ENCODE data around the gene STK17A.
"Not testable (repeated sequence)": the region's sequence is repeated elsewhere in the genome, so short reads cannot be mapped to it uniquely, and the experiment has no call there.

STK17A gene

GRCh38 chr7:43602256-43602655 is 19.3 kb downstream of the STK17A start:
- DNase-seq = no peak

- DNase-seq = no peak
Observed at GRCh38 chr7:43604251-43604650, 21.3 kb downstream of the STK17A start.

DNA sequence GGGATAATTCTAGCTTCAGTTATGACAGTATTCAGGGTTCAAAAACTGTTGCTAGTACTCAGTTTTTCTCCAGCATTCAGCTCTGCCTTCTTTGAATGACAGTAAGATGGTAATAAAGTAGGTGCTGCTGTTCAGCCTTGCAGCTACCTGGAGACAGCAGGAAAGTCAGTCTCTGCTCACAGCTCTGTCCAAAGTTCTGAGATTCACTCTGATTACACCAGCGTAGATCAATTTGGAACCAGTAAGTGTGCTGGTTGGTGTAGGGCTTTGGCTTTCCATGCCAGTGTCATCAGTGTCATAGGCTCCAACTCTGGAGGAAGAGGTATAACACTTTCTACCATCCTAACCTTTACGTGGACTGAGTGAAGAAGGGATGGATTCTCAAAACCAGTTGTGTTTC is 26.2 kb downstream of the STK17A start:
- no peak for DNase-seq

DNA sequence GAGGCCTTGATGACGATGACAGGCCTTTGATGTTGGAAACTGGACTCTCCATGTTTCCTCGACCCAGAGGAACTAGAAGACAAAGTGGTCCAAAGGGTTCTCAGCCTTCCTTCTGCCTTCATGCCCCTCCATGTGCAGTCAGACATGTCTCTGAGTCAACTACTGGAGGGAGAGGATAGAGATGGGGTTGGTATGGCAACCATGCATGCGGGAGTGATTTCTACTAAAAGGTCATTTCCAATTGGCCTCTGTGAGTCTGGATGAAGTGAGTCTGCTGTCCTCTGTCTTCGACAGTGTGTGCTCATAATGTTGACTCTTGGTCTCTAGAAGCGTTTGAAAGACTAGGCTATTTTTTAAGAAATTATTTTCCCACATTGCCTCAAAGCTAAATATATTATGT is 29.2 kb downstream of the STK17A start:
- DNase-seq = no peak

DNA sequence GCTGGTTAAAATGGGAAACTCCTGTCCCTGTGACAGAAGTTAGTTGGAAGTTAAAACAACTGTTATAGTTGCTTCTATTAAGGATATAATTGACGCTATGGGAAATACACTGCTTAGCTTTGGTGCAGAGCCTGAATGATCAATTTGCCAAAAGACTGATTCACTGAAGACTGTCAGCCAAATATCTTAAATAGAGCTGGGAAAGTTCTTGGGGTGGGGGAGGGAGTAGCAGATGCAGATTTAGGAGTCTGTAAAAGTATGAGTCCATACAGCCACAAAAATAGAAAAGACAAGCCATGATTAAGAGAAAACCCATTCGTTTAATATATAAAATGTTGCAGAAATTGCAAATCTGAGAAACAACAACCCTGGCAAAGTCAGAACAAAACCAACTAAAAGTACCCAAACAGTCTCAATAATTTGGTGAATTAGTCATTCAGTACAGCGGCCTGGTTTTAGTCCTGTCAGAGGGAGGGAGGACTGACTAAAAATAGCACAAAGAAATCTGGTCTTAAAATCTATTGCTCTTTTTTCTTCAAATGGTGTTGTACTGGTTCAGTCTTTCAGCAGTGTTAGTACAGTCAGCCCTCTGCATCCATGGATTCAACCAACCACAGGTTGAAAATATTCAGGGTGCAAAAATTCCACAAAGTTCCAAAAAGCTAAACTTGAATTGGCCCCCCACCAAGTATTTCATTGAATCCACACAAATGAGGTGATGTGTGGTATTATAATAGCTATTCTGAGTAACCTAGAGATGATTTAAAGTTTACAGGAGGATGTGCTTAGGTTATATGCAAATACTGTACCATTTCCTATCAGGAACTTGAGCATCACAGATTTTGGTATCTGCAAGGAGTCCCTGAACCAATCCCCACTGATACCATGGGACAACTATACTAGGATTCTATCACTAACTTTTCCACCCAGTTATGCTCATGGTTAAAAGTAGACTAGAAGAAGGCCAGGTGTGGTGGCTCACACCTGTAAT is 30.0 kb downstream of the STK17A start:
- no peak for DNase-seq

DNA sequence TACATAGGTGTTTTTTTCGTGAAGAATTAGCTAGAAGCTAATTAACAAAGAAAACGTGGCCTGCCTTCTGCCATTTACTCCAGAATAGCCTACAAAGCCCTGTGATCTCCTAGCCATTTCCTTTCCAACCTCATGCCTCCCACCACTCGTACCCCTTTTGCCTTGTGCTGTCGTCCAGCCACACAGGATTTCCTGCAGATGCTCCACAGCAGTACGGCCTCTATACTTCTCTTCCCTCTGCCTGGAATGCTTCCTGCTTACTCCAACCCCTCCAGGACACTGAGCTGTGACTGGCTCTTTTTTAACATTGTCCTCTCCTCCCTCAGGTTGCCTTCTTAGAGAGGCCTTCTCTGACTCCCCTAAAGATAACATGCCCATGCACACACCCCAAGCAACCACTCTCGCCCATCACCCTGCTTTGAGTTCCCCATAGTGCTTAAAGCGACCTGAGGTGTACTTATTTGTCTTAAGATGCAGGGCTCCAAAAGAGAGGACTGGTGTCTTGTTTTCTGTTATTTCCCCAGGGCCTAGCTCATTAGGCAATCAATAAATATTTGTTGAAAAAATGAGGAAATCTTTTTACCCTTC is 32.7 kb downstream of the STK17A start:
- no peak for DNase-seq

- DNase-seq = no peak
Observed at GRCh38 chr7:43616977-43617376, 34.1 kb downstream of the STK17A start.

- DNase-seq = no peak
Observed at GRCh38 chr7:43618073-43618472, 35.2 kb downstream of the STK17A start.

DNA sequence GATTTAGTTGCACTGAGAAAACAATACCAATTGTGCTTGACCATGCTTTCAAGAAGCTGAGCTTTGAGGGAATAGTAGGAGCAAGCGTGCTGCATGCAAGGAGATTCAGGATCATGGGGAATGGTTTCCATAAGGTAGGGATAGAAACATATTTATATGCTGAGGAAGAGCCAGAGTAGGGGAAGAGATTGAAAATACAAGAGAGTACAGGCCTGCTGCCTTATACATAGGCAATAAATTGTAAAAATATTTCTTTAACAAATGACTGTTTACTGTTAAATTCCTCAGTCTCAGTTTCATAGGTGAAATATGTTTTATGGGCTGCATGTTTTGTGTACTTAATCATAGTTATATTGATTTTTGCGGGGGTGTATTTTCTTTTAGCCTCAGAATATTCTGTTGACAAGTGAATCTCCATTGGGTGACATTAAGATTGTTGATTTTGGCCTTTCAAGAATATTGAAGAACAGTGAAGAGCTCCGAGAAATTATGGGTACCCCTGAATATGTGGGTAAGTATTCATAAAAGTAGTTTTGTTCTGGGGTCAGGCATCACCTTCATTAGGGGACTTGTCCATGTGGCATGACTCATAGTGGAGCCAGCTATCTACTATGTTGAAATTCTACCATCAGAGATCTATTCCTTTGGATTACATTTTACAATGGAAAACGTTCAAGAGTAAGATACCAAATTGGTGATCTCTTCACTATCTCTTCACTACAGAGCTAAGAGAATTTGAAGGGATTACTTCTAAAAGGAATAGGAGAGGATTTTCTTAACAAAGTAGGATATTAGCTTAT is 36.5 kb downstream of the STK17A start:
- no peak for DNase-seq

GRCh38 chr7:43621729-43622448 is 39.0 kb downstream of the STK17A start:
- no peak for DNase-seq

GRCh38 chr7:43624156-43624555 is 41.2 kb downstream of the STK17A start:
- DNase-seq = no peak

- DNase-seq = no peak
Observed at GRCh38 chr7:43625453-43625852, 42.5 kb downstream of the STK17A start.

DNA sequence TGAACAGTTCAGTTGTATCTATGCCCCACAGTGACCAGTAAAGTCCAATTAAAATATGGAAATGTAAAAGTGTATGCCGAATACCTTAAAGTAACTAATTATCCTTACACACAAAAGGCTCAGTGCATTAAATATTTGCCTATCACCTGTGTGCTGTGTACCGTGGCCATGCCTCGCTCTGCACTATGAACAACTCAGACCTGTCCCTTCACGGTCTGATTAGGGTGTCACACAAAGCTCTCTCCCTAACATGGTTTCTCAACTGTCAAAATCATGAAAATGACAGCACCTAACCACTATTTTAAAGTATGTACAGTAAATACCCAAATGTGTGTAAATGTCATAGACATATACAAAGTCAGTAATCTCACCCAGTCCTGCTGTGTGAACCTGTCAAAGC is 43.1 kb downstream of the STK17A start:
- DNase-seq = no peak

DNA sequence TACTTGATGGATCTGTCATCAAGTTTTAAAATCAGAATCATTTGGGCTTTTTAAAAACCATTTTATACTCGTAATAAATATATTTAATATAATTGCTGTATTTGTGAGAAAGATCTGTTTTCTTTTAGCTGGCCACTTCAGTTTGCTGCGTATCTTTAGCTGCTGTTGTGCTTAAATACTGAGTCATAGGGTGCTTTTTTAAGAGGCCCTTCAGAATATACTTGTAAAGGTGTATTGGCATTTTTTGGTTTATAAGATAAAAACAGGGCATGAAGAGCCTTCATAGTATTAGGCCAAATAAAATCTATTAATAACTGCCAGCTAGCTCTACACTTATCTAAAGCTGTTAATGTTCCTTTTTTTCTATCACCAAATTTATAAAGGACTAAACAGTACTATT is 43.8 kb downstream of the STK17A start:
- DNase-seq = no peak

DNA sequence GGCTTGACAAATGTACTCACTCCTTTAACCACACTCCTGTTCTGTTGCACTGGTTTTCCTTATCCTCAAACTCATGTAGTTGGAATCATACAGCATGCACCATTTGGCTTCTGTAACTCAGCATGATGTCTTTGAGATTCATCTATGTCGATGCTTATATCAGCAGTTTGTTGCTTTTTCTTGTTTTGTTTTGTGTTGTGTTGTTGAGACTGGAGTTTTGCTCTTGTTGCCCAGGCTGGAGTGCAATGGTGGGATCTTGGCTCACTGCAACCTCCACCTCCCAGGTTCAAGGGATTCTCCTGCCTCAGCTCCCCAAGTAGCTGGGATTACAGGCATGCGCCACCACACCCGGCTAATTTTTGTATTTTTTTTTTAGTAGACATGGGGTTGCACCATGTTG is 44.9 kb downstream of the STK17A start:
- DNase-seq = not testable (repeated sequence)

- no peak for DNase-seq
Observed at GRCh38 chr7:43628431-43628830, 45.5 kb downstream of the STK17A start.

DNA sequence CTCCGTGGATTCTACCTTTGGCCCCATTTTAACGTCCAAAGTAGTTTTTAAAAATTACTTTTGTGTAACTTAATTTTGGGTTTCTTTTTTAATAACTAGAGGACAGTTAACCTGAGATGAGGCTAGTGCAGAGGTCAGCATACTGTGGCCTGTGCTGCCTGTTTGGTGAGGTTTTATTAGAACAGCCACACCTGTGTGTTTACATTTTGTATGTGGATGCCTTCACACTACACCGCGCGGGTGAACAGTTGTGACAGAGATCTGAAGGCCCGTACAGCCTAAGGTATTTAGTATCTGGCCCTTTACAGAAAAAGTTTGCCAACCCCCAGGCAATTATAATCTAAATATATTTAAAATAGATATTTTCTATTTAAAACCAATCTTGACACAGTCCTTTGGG is 46.9 kb downstream of the STK17A start:
- DNase-seq = no peak

DNA sequence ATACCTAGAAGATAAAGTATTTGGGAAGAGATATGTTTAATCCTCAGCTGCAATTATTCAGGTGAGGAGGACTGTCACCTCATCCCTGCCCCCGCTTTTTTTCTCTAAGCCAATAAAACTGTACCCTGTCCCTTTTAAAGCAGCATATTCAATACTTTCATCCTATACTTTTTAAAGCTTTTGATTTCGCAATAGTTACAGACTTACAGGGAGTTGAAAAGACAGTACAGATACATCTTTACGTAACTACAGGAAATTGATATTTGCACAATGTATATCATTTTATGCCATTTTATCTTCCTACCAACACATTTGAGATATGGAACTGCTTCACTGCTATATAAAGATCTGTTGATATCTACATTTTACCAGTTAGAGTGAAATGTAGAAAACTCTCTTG is 47.6 kb downstream of the STK17A start:
- DNase-seq = no peak

GRCh38 chr7:43631559-43631958 is 48.7 kb downstream of the STK17A start:
- DNase-seq = no peak

- DNase-seq = no peak
Observed at GRCh38 chr7:43632746-43633145, 49.8 kb downstream of the STK17A start.

GRCh38 chr7:43634384-43634783 is 51.5 kb downstream of the STK17A start:
- DNase-seq = no peak

- DNase-seq = no peak
Observed at GRCh38 chr7:43636093-43636492, 53.2 kb downstream of the STK17A start.
